PC-3 (cell line): ENCODE results near the gene SPRED2. TPM values are rescaled to one million over a fixed set of nuclear protein-coding genes. Genes with fewer than 3 reads are reported as not detected.

Experiments used
- ATAC-seq: fragments of 200-7000 bp; cut with Tn5 transposase; 2 replicates; pipeline ENCODE4 v1.9.1; 2020; ENCODE audit warnings: mild to moderate bottlenecking, moderate library complexity
- BruUV-seq: library from RNA; stranded (reverse); fragments of 400-500 nt; replicated peaks from 2 replicates; lab custom pipeline; 2021; lab: Mats Ljungman, UMichigan
- CTCF ChIA-PET: fragments of 300-600 bp; sonication (Branson Sonifier 250); formaldehyde crosslinking; loops from one replicate; lab custom pipeline; 2022; ENCODE audit warnings: antibody characterized with exemption; lab: Charles Lee
- POLR2A ChIA-PET: fragments of 300-600 bp; sonication (Branson Sonifier 250); formaldehyde crosslinking; loops from one replicate; lab custom pipeline; 2022; ENCODE audit warnings: antibody characterized with exemption; ENCODE audit not compliant: unreplicated experiment; lab: Charles Lee
- DNase-seq: peaks from one replicate; pipeline ENCODE4 v3.0.0-alpha.2; 2015
- H2AFZ ChIP-seq: fragments of 300-600 bp; sonication (generic); 2 replicates; pipeline ENCODE4 v1.6.0; 2016; ENCODE audit warnings: antibody characterized with exemption, low read length
- H3F3A ChIP-seq: fragments of 300-600 bp; sonication (generic); one replicate; pipeline ENCODE4 v1.6.0; 2017; ENCODE audit warnings: antibody characterized with exemption, low read length, control low read depth, mild to moderate bottlenecking; ENCODE audit not compliant: unreplicated experiment
- H3K27ac ChIP-seq: fragments of 300-600 bp; sonication (generic); 2 replicates; pipeline ENCODE4 v1.5.1; 2016; ENCODE audit warnings: mild to moderate bottlenecking, low read length
- H3K27me3 ChIP-seq: fragments of 300-600 bp; sonication (generic); 2 replicates; pipeline ENCODE4 v1.6.1; 2016; ENCODE audit warnings: low read length, mixed read lengths
- H3K36me3 ChIP-seq: fragments of 300-600 bp; sonication (generic); 2 replicates; pipeline ENCODE4 v1.6.1; 2016; ENCODE audit warnings: low read depth, mixed run types, low read length, mixed read lengths
- H3K4me1 ChIP-seq: fragments of 300-600 bp; sonication (generic); 2 replicates; pipeline ENCODE4 v1.5.1; 2016; ENCODE audit warnings: low read length; ENCODE audit not compliant: insufficient read depth
- H3K4me2 ChIP-seq: fragments of 300-600 bp; sonication (generic); 2 replicates; pipeline ENCODE4 v1.6.0; 2016; ENCODE audit warnings: low read length
- H3K4me3 ChIP-seq: fragments of 300-600 bp; sonication (generic); 2 replicates; pipeline ENCODE4 v1.5.1; 2016; ENCODE audit warnings: mild to moderate bottlenecking, low read length, mixed read lengths
- H3K79me2 ChIP-seq: fragments of 300-600 bp; sonication (generic); 2 replicates; pipeline ENCODE4 v1.6.1; 2017; ENCODE audit warnings: low read length, mixed read lengths
- H3K9ac ChIP-seq: fragments of 300-600 bp; sonication (generic); 2 replicates; pipeline ENCODE4 v1.6.0; 2016; ENCODE audit warnings: mild to moderate bottlenecking, low read length
- H3K9me2 ChIP-seq: fragments of 300-600 bp; sonication (generic); replicated peaks from 2 replicates; pipeline ENCODE4 v1.6.1; 2016; ENCODE audit warnings: mixed run types, low read length, mixed read lengths
- H3K9me3 ChIP-seq: fragments of 300-600 bp; sonication (generic); 2 replicates; pipeline ENCODE4 v1.6.1; 2016; ENCODE audit warnings: low read length, mixed read lengths
- H4K20me1 ChIP-seq: fragments of 300-600 bp; sonication (generic); 2 replicates; pipeline ENCODE4 v1.6.1; 2016; ENCODE audit warnings: low read length, mixed read lengths
- EZH2 ChIP-seq: fragments of 300-600 bp; sonication (generic); IDR thresholded peaks from one replicate; pipeline ENCODE4 v1.6.1; 2017; ENCODE audit warnings: antibody characterized with exemption, mild to moderate bottlenecking, low read length; ENCODE audit not compliant: unreplicated experiment
- EZH2phosphoT487 ChIP-seq: fragments of 300-600 bp; sonication (generic); IDR thresholded peaks from 2 replicates; pipeline ENCODE4 v1.6.1; 2018; ENCODE audit warnings: mild to moderate bottlenecking, antibody characterized with exemption, low read length, borderline replicate concordance
- intact Hi-C: fragments of 100-400 bp; cut with micrococcal nuclease; formaldehyde crosslinking; loops from 2 replicates; pipeline ENCODE4 v1.9.0; 2023
- total RNA-seq: library from RNA; depleted of rRNA; stranded (reverse); fragments of >200 nt; gene quantifications from 2 replicates; pipeline ENCODE4 v1.2.3, GENCODE V29; 2014
- TF ChIP-seq, protein P1 (sequence below): fragments of 300-600 bp; sonication (generic); conservative IDR thresholded peaks from 2 replicates; pipeline ENCODE4 v1.5.1; 2017; ENCODE audit warnings: antibody characterized with exemption, low read depth, mild to moderate bottlenecking, low read length

Gene SPRED2
- total RNA-seq, 1 experiment from 2014 or later, result 16.2 TPM

DNA sequence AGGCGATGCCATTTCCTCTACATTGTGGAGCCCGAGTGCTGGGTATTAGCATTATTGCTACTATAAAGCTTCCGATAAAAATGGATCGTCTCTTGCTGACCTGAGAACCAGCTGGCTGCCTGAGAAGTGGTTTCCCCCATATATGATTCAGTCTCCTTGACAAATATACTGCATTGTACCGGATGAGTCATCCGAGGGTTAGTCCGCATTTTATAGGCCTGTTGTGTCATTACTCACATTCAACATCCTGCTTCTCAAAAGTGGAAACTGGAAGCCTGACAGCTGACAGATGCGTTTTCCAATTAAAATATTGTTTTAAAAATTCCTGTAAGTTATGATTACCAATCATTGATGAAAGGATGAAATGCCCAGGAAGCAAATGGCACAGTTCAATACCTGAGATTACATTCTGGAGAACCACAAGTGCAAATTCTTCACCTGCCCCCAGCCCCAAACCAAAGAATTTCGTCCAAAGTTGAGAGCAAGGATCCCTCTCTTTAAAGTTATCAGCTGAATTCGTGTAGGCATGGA, 65.7 kb downstream of the SPRED2 start:
- intact Hi-C loops, result loop anchor here (1.0 to 10.0 kb wide), 8 partner anchors 11 to 187 kb away; partner anchors contain the start of gene SPRED2
- H3K4me1 ChIP-seq, result peaks cover 64% of the 10 kb centered on the region
- peak overlapping the region; percentile 89 for H3K4me2 ChIP-seq
- H3K27me3 ChIP-seq, result no peaks in the 10 kb centered on the region
- no peaks in the 10 kb centered on the region for H3K9me3 ChIP-seq
- POLR2A ChIA-PET, result interaction anchor here (0.6 to 1.9 kb wide), 5 partner anchors 17 to 70 kb away, joined by 3 to 9 read pairs (median 4); no protein-coding TSS in a partner anchor
- H3K9ac ChIP-seq, result peak overlapping the region; percentile 86
- peak overlapping the region; percentile 98 for H3K27ac ChIP-seq
- ATAC-seq (peak; percentile 77), DNase-seq (peak; percentile 99)
- H3F3A ChIP-seq, result peaks cover 14% of the 10 kb centered on the region
- H4K20me1 ChIP-seq, result peaks cover 13% of the 10 kb centered on the region
- H3K4me3 ChIP-seq, result peak overlapping the region; percentile 66
- H3K36me3 ChIP-seq, result no peaks in the 10 kb centered on the region
- no peaks in the 10 kb centered on the region for H3K9me2 ChIP-seq
- CTCF ChIA-PET, result interaction anchor here (0.7 to 1.4 kb wide), 3 partner anchors 17 to 101 kb away, joined by 3 to 5 read pairs (median 4); no protein-coding TSS in a partner anchor
- no peak overlapping the region for H2AFZ ChIP-seq
- BruUV-seq, result no TSS peak
- TF ChIP-seq EZH2 (no peak), EZH2phosphoT487 (no peak)
- TF ChIP-seq, protein P1, sequence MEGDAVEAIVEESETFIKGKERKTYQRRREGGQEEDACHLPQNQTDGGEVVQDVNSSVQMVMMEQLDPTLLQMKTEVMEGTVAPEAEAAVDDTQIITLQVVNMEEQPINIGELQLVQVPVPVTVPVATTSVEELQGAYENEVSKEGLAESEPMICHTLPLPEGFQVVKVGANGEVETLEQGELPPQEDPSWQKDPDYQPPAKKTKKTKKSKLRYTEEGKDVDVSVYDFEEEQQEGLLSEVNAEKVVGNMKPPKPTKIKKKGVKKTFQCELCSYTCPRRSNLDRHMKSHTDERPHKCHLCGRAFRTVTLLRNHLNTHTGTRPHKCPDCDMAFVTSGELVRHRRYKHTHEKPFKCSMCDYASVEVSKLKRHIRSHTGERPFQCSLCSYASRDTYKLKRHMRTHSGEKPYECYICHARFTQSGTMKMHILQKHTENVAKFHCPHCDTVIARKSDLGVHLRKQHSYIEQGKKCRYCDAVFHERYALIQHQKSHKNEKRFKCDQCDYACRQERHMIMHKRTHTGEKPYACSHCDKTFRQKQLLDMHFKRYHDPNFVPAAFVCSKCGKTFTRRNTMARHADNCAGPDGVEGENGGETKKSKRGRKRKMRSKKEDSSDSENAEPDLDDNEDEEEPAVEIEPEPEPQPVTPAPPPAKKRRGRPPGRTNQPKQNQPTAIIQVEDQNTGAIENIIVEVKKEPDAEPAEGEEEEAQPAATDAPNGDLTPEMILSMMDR, result no peak
- H3K79me2 ChIP-seq, result peaks cover 88% of the 10 kb centered on the region

DNA sequence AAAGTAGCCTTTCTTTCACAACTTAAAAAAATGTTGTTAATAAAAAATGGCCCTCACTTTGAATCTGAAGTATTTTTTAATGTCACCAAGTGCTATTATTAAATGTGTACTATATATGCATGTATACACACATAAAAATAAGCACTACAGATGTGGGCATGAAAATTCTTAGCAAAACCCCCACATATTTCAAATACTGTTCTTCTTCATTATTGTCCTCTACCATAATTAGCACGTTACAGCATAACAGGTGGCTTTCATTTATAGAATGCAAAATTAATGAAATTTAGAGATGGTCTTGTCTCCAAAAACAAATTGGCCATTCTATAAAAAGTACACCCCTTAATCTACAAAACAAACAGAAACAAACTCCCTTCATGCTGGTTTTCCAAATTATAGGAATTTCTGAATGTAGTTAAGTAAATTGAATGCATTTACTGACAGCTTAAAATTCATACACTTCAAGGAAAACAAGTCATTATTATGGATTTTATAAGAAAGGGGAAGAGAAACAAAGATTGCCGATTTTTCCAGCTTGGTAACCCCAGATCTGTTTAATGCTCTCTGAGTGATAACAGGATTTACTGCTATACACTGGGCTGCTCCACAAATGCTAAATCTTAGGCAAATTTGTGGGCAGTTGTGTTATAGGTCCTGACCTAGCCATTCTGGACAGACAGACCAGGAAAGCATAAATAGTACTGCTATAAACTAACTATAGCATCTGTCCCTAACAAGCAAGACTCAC, 67.2 kb downstream of the SPRED2 start:
- BruUV-seq, result no TSS peak

More for the DNA sequence above, 67.2 kb downstream of the SPRED2 start:
- Histone ChIP-seq H2AFZ (no peak overlapping the region), H3K27ac (peak overlapping the region; percentile 98), H3K9me3 (no peaks in the 10 kb centered on the region), H3K9me2 (no peaks in the 10 kb centered on the region), H3K9ac (peak overlapping the region; percentile 82), H3K36me3 (peaks cover 5% of the 10 kb centered on the region; the same call in 1 of the 2 replicates), H3K4me3 (peak overlapping the region; percentile 66), H3K27me3 (no peaks in the 10 kb centered on the region), H3K4me2 (peak overlapping the region; percentile 89), H3F3A (peaks cover 14% of the 10 kb centered on the region), H3K79me2 (peaks cover 88% of the 10 kb centered on the region), H4K20me1 (peaks cover 20% of the 10 kb centered on the region), H3K4me1 (peaks cover 50% of the 10 kb centered on the region)
- no peak for DNase-seq
- TF ChIP-seq EZH2 (no peak), EZH2phosphoT487 (no peak)
- TF ChIP-seq, protein P1, result no peak
- no peak for ATAC-seq
- ChIA-PET POLR2A (interaction anchor here (1.5 kb wide), 1 partner anchor 71 kb away, joined by 7 read pairs; no protein-coding TSS in a partner anchor), CTCF (no interaction called here)
- intact Hi-C loops, result loop anchor here (10.0 kb wide), 1 partner anchor 60 kb away; no protein-coding TSS in a partner anchor
